ENCODE results near the gene C1S. TPM values are rescaled to one million over a fixed set of nuclear protein-coding genes. Genes with fewer than 3 reads are reported as not detected.
A peak's percentile ranks its signal among the peaks of the same experiment; 100 is the strongest.

Gene C1S
- total RNA-seq, 1 experiment from 2014 or later: 32.4 TPM

- CTCF ChIA-PET: interaction anchor here (0.6 to 2.0 kb wide), 8 partner anchors 40 to 276 kb away, joined by 3 to 6 read pairs (median 4); partner anchors contain the start of genes C12orf57 and SPSB2
- DNase-seq: peak in 1 of 2 experiments; percentile 48
These were observed 52.9 kb downstream of the C1S start for GRCh38 chr12:7113389-7113871.

GRCh38 chr12:7114008-7114407, 53.5 kb downstream of the C1S start:
- ChIA-PET POLR2A (ENCODE audit: unreplicated experiment) (no interaction called here), CTCF (interaction anchor here (1.2 to 2.0 kb wide), 3 partner anchors 145 to 241 kb away, joined by 3 to 6 read pairs (median 5); partner anchors contain the start of gene SPSB2)
- Histone ChIP-seq H3F3A (ENCODE audit: insufficient read depth, low read depth) (peaks cover 7% of the 10 kb centered on the region; the same call in 1 of the 2 replicates), H3K79me2 (ENCODE audit: low read depth) (peaks cover 10% of the 10 kb centered on the region; the same call in 1 of the 2 replicates), H3K9me2 (ENCODE audit: insufficient read depth) (no peaks in the 10 kb centered on the region), H3K27ac (no peak overlapping the region), H2AFZ (no peak overlapping the region), H4K20me1 (ENCODE audit: insufficient read depth) (peaks cover 8% of the 10 kb centered on the region; the same call in 1 of the 2 replicates), H3K27me3 (ENCODE audit: insufficient read depth, low read depth) (no peaks in the 10 kb centered on the region), H3K9me3 (ENCODE audit: insufficient read depth, low read depth) (no peaks in the 10 kb centered on the region), H3K36me3 (ENCODE audit: low read depth) (peaks cover 7% of the 10 kb centered on the region), H3K4me1 (replicated peaks; ENCODE audit: insufficient read depth) (peaks cover 6% of the 10 kb centered on the region), H3K4me3 (no peak overlapping the region), H3K4me2 (no peak overlapping the region)
- TF ChIP-seq CTCF (conservative IDR thresholded peaks at IDR 0.05) (no peak), EZH2 (IDR thresholded peaks at IDR 0.05; ENCODE audit: low read depth) (no peak)
- intact Hi-C loops (cut with micrococcal nuclease; ENCODE audit: unreplicated experiment): no loop called here
- no peak for DNase-seq
- no TSS peak for BruUV-seq (replicated peaks)

More at GRCh38 chr12:7113389-7113871, 52.9 kb downstream of the C1S start:
- peaks cover 10% of the 10 kb centered on the region; the same call in 1 of the 2 replicates for H3K79me2 ChIP-seq (ENCODE audit: low read depth)
- H2AFZ ChIP-seq: no peak overlapping the region
- H3K9me3 ChIP-seq (ENCODE audit: insufficient read depth, low read depth): no peaks in the 10 kb centered on the region
- H3K36me3 ChIP-seq (ENCODE audit: low read depth): peaks cover 7% of the 10 kb centered on the region
- no peaks in the 10 kb centered on the region for H3K9me2 ChIP-seq (ENCODE audit: insufficient read depth)
- no peak overlapping the region for H3K4me2 ChIP-seq
- TF ChIP-seq CTCF (conservative IDR thresholded peaks at IDR 0.05): peak; percentile 92
- TF ChIP-seq EZH2 (IDR thresholded peaks at IDR 0.05; ENCODE audit: low read depth): no peak
- POLR2A ChIA-PET (ENCODE audit: unreplicated experiment): interaction anchor here (0.6 kb wide), 1 partner anchor 53 kb away, joined by 3 read pairs; no protein-coding TSS in a partner anchor
- intact Hi-C loops (cut with micrococcal nuclease; ENCODE audit: unreplicated experiment): loop anchor here (1.0 kb wide), 3 partner anchors 53 to 244 kb away; partner anchors contain the start of genes C12orf57 and C1S
- BruUV-seq (replicated peaks): no TSS peak
- H3K27ac ChIP-seq: no peak overlapping the region
- H3F3A ChIP-seq (ENCODE audit: insufficient read depth, low read depth): peaks cover 7% of the 10 kb centered on the region; the same call in 1 of the 2 replicates
- peaks cover 8% of the 10 kb centered on the region; the same call in 1 of the 2 replicates for H4K20me1 ChIP-seq (ENCODE audit: insufficient read depth)
- H3K27me3 ChIP-seq (ENCODE audit: insufficient read depth, low read depth): no peaks in the 10 kb centered on the region
- H3K4me1 ChIP-seq (replicated peaks; ENCODE audit: insufficient read depth): peaks cover 6% of the 10 kb centered on the region
- no peak overlapping the region for H3K4me3 ChIP-seq

GRCh38 chr12:7114851-7115250, 54.3 kb downstream of the C1S start:
- no peak for TF ChIP-seq CTCF (conservative IDR thresholded peaks at IDR 0.05)
- TF ChIP-seq EZH2 (IDR thresholded peaks at IDR 0.05; ENCODE audit: low read depth): no peak
- DNase-seq: no peak
- Histone ChIP-seq H3F3A (ENCODE audit: insufficient read depth, low read depth) (peaks cover 7% of the 10 kb centered on the region; the same call in 1 of the 2 replicates), H4K20me1 (ENCODE audit: insufficient read depth) (peaks cover 4% of the 10 kb centered on the region; the same call in 1 of the 2 replicates), H3K27ac (no peak overlapping the region), H3K4me3 (no peak overlapping the region), H3K9me3 (ENCODE audit: insufficient read depth, low read depth) (no peaks in the 10 kb centered on the region), H3K27me3 (ENCODE audit: insufficient read depth, low read depth) (no peaks in the 10 kb centered on the region), H3K4me2 (no peak overlapping the region), H3K9me2 (ENCODE audit: insufficient read depth) (no peaks in the 10 kb centered on the region), H3K4me1 (replicated peaks; ENCODE audit: insufficient read depth) (no peaks in the 10 kb centered on the region), H2AFZ (no peak overlapping the region), H3K36me3 (ENCODE audit: low read depth) (peaks cover 7% of the 10 kb centered on the region), H3K79me2 (ENCODE audit: low read depth) (0 out of 2 replicates have a peak, but pooled peaks cover 4% of the 10 kb centered on the region)
- ChIA-PET POLR2A (ENCODE audit: unreplicated experiment) (no interaction called here), CTCF (no interaction called here)
- no TSS peak for BruUV-seq (replicated peaks)
- intact Hi-C loops (cut with micrococcal nuclease; ENCODE audit: unreplicated experiment): no loop called here
